Hematopoietic multipotent progenitor cell treated with erythropoietin and hydrocortisone succinate and interleukin-3 and kit ligand, for 6 days (in vitro differentiated cells): ENCODE results near the gene CACNA1G.

Experiments used
- DNase-seq: peaks from one replicate; pipeline ENCODE4 v3.0.0-alpha.2; 2015

Gene CACNA1G

GRCh38 chr17:50618300-50618699, 57.8 kb downstream of the CACNA1G start:
- DNase-seq, result no peak

DNA sequence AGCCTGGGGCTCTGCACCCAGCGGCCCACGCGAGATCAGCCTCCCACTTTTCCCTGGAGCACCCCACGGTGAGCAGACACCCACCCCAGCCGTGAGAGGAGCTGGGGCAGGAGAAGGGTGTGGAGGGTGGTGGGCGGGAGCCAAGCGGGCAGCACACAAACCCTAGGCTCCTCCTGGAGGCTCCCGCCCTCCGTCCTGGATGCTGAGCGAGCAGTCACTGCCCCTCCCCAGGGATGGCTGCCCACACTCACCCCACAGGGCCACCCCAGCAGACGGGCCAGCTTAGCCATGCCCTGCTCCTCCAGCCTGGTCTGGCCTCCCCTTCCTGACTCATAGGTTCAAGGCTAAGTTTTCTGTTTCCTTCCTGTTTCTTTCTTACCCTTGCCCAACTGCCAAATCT, 58.4 kb downstream of the CACNA1G start:
- no peak for DNase-seq

DNA sequence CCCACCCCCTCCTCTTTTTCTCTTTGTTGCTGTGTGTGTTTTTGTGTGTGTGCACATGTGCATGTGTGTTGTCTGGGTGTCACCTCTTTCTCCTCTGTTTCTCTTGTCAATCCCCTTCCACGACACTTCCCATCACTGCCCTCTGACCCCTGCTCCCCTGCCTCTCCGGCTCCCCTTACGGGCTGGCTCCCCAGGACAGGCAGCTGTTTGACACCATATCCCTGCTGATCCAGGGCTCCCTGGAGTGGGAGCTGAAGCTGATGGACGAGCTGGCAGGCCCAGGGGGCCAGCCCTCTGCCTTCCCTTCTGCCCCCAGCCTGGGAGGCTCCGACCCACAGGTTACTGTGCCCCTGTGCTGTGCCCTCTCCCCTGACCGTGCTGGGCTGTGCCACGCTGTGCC, 59.0 kb downstream of the CACNA1G start:
- DNase-seq, result no peak

- no peak for DNase-seq
Measured at GRCh38 chr17:50620237-50620636, 59.7 kb downstream of the CACNA1G start.

- no peak for DNase-seq
Measured at GRCh38 chr17:50620858-50621257, 60.3 kb downstream of the CACNA1G start.

- peak; percentile 63 for DNase-seq
Measured at GRCh38 chr17:50621574-50622031, 61.1 kb downstream of the CACNA1G start.

GRCh38 chr17:50624321-50624934, 63.9 kb downstream of the CACNA1G start:
- DNase-seq, result no peak

- no peak for DNase-seq
Measured at GRCh38 chr17:50625032-50625871, 64.7 kb downstream of the CACNA1G start.

DNA sequence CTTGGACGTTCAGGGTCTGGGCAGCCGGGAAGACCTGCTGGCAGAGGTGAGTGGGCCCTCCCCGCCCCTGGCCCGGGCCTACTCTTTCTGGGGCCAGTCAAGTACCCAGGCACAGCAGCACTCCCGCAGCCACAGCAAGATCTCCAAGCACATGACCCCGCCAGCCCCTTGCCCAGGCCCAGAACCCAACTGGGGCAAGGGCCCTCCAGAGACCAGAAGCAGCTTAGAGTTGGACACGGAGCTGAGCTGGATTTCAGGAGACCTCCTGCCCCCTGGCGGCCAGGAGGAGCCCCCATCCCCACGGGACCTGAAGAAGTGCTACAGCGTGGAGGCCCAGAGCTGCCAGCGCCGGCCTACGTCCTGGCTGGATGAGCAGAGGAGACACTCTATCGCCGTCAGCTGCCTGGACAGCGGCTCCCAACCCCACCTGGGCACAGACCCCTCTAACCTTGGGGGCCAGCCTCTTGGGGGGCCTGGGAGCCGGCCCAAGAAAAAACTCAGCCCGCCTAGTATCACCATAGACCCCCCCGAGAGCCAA, 65.6 kb downstream of the CACNA1G start:
- DNase-seq, result peak; percentile 87

- DNase-seq, result no peak
Measured at GRCh38 chr17:50627036-50627781, 66.7 kb downstream of the CACNA1G start.

- no peak for DNase-seq
Measured at GRCh38 chr17:50627782-50628601, 67.5 kb downstream of the CACNA1G start.

GRCh38 chr17:50629902-50630301, 69.4 kb downstream of the CACNA1G start:
- no peak for DNase-seq

DNA sequence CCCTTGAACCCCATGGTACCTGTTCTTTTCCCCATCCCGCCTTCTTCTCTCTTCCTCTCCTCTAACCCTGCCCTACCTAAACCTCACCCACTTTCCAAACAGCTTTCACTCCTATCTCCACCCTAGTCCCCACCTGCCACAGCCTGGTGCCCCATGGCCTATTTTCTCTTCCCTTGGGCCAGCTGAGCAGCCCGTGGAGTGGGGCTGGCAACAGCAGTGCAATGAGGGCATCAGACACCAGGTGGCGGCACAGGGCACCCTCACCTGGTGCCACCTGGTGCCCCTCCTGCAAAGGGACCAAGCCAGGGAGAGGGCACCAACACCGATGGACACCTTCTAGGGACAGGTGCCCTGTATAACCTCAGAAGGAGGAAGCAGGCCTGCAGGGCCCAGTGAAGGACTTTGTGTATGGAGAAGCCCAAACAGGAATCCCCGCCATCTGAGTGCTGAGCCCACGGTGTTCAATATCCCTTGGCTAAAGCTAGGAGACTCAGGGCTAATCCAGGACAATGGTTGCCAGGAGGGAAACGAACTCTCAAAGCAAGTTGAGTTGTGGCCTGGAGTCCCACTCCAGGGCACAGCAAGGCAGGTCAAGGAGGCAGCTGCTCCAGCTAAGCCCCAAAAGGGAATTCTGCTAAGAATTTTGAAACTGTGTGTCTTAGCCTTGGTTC, 70.1 kb downstream of the CACNA1G start:
- DNase-seq, result peak; percentile 53

DNA sequence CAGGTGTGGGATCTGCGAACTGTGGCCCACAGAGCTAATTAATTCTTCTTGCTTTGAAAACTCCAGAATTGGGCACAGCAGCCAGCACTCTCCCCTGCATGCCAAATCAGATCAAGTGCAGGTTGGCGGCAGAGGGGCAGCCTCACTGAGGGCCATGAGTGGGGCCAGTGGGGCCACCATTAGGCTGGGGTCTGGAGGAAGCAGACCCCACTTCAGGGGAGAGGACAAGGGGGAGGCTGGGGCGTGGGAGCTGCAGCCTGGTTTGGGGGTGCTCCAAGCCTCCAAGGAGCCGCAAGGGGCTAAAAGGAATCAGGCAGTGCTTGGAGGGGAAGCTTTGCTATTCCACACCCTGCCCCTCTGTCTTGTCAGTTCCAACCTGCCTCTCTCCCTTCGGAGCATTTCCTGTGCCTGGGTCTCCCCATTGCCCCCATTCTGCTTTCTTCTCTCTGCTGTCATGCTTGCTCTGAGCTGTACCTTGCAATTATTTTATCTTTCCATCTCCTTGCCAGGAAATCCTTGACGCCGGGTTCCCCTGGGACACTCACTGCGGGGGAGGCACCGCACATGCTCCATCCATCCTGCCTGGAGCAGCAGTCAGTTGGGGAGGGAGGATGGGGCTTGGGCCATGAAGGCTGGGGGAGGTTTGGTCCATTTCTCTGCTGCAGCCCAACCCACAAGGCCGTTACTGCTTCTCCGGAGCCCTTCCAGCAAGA, 70.8 kb downstream of the CACNA1G start:
- DNase-seq, result no peak

GRCh38 chr17:50631908-50632571, 71.5 kb downstream of the CACNA1G start:
- DNase-seq, result no peak

- no peak for DNase-seq
Measured at GRCh38 chr17:50632637-50633036, 72.1 kb downstream of the CACNA1G start.

DNA sequence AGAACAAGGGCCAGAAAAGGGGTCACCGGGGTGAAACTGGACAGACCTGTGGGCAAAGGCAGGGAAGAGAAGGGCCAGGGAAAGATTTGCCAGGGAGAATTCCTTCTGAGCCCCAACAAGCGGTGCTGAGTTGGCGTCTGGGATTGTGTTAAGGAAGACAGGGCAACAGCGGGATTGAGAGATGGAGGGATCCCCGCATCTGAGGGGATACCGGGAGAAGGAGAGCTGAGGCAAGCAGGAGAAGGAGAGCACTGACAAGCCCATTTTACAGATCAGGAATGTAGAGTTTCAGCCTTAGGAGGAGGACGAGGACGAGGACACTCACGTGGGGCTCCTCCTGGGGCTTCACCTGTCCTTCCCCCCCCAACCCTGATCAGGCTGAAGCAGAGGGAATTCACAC, 73.2 kb downstream of the CACNA1G start:
- DNase-seq, result no peak

DNA sequence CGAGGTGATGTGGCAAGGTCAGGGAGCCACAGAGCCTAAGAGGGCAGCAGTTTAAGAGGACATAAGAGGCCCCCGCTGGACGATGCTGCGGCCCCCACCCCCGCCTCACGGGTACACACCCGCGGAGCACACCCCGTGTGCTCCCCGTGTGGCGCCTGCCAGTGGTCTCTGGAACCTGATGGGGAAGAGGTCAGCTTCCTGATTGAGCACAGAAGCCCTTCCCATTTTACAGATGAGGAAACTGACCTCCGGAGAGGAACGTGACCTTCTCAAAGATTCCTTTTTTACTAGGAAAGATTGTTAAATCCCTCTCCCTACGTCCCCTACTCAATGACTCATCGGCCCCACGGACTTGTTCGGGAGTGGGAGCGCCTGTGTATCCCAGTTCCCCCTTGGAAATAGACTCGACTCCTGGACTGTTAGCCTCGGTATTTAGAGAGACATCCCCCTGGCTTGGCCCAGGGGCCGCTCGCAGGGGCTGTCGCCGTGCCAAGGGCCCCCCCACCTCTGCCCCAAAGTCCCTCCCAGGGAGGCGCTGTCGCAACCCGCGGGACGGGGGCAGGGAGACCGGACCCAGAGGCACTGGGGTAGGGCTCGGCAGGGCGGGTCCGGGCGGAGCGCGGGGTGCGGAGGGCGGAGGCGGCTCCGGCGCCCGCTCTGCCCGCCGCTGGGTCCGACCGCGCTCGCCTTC, 73.9 kb downstream of the CACNA1G start, which contains the start of gene ABCC3:
ABCC3 (plus strand) TSS at position 658 of the 691 bp plus-strand sequence. CDS start 56 bp downstream, outside the sequence.
- peak; percentile 49 for DNase-seq

DNA sequence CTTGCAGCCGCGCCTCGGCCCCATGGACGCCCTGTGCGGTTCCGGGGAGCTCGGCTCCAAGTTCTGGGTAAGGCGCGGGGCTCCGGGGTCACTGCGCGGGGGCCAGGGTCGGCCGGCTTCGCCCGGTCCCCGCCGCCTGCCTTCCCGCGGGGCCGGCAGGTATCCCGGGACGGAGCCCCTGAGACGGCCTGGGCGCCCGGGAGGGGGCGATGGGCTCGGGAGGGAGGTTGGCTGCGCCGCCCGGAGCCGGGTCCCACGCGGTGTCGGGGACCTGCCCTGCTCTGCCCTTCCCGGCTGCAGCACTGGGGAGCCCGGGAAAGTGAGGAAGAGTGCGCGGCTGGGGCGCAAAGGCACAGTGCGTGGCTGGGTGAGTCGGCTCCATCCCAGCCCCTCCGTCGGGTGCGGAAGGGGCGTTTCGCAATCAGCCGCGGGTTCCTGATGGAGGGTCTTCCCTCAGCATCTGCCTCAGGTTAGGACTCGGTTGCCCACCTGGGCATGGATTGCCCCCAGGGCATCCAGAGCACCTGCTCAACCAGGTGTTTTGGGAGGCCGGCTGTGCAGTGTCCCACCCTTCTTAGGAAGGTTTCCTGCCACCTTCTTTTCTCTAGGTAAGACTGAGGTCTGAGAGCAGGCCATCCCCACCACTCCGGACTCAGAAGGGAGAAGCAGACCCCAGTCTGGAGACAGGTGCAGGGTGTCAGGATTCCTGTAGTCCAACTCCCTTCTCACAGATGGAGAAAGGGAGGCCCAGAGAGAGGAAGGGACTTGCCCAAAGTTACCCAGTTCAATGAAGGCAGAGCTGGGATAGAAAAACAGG, 74.6 kb downstream of the CACNA1G start:
- DNase-seq, result no peak
